Measurements from ENCODE around the gene BZW1. TPM values are rescaled to one million over a fixed set of nuclear protein-coding genes. Genes with fewer than 3 reads are reported as not detected.

BZW1 gene
- total RNA-seq, 1 experiment from 2014 or later: 396 TPM

DNA sequence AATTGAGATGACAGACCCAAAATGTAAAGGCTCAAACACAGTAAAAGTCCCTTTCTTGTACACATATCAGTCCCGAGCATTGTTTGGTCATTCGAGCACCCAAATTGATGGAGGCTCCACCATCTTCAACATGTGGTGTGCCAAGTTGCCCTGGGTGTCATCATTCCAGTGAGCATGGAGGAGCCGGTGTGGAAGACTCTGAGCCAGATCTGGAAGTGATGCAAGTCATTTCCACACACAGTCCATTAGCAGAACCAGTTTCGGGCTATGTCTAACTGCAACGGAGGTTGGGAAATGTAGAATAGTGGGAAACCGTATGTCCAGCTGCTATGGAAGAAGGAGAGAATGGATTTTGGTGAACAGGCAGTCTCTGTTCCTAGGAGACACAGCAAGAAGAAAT is 40.9 kb upstream of the BZW1 start:
- BruUV-seq (replicated peaks): no TSS peak

DNA sequence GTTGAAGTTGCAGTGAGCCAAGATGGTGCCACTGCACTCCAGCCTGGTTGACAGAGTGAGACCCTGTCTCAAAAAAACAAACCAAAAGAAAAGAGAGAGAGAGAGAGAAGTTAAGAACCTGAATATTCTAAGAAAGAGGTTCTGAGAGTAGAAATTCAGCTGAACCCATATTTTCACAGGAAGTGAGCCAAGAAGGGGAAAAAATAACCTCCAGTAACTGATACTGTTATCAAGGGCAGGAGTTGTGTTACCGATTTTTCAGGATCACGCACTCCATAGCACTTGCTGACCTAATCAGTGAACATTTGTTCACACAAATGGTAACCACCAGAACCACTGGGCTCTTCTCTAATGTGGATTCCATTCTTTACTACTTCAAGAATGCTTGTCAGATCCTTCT is 39.1 kb upstream of the BZW1 start:
- ChIA-PET CTCF (no interaction called here), POLR2A (ENCODE audit: low non-redundant PET) (no interaction called here)
- intact Hi-C loops (cut with micrococcal nuclease; ENCODE audit: unreplicated experiment): no loop called here
- no peak overlapping the region for H3K4me3 ChIP-seq (ENCODE audit: low read depth, low read length, poor library complexity, severe bottlenecking)
- DNase-seq (ENCODE audit: low spot score): no peak
- no peaks in the 10 kb centered on the region for H3K4me1 ChIP-seq (ENCODE audit: insufficient read depth, low read length, poor library complexity, severe bottlenecking)
- no TSS peak for BruUV-seq (replicated peaks)
- TF ChIP-seq EZH2 (IDR thresholded peaks at IDR 0.05; ENCODE audit: borderline replicate concordance, low read depth, low read length, poor library complexity, severe bottlenecking): no peak
- TF ChIP-seq, protein P1, sequence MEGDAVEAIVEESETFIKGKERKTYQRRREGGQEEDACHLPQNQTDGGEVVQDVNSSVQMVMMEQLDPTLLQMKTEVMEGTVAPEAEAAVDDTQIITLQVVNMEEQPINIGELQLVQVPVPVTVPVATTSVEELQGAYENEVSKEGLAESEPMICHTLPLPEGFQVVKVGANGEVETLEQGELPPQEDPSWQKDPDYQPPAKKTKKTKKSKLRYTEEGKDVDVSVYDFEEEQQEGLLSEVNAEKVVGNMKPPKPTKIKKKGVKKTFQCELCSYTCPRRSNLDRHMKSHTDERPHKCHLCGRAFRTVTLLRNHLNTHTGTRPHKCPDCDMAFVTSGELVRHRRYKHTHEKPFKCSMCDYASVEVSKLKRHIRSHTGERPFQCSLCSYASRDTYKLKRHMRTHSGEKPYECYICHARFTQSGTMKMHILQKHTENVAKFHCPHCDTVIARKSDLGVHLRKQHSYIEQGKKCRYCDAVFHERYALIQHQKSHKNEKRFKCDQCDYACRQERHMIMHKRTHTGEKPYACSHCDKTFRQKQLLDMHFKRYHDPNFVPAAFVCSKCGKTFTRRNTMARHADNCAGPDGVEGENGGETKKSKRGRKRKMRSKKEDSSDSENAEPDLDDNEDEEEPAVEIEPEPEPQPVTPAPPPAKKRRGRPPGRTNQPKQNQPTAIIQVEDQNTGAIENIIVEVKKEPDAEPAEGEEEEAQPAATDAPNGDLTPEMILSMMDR (conservative IDR thresholded peaks at IDR 0.05; ENCODE audit: low read depth, low read length): no peak
- H3K27ac ChIP-seq (ENCODE audit: low read depth, low read length, poor library complexity, severe bottlenecking): no peak overlapping the region
- no peaks in the 10 kb centered on the region for H3K27me3 ChIP-seq (replicated peaks; ENCODE audit: insufficient read depth, low read depth, low read length, poor library complexity)
- no peaks in the 10 kb centered on the region for H3K36me3 ChIP-seq (ENCODE audit: insufficient read depth, low read length, poor library complexity, severe bottlenecking)
- peaks cover 3% of the 10 kb centered on the region for H3K9me3 ChIP-seq (ENCODE audit: low read depth, low read length, poor library complexity, severe bottlenecking)

More for the DNA sequence above, 40.9 kb upstream of the BZW1 start:
- Histone ChIP-seq H3K36me3 (ENCODE audit: insufficient read depth, low read length, poor library complexity, severe bottlenecking) (no peaks in the 10 kb centered on the region), H3K27me3 (replicated peaks; ENCODE audit: insufficient read depth, low read depth, low read length, poor library complexity) (no peaks in the 10 kb centered on the region), H3K27ac (ENCODE audit: low read depth, low read length, poor library complexity, severe bottlenecking) (no peak overlapping the region), H3K4me1 (ENCODE audit: insufficient read depth, low read length, poor library complexity, severe bottlenecking) (no peaks in the 10 kb centered on the region), H3K4me3 (ENCODE audit: low read depth, low read length, poor library complexity, severe bottlenecking) (no peak overlapping the region), H3K9me3 (ENCODE audit: low read depth, low read length, poor library complexity, severe bottlenecking) (peaks cover 3% of the 10 kb centered on the region)
- POLR2A ChIA-PET (ENCODE audit: low non-redundant PET): no interaction called here
- TF ChIP-seq, protein P1 (conservative IDR thresholded peaks at IDR 0.05; ENCODE audit: low read depth, low read length): no peak
- TF ChIP-seq EZH2 (IDR thresholded peaks at IDR 0.05; ENCODE audit: borderline replicate concordance, low read depth, low read length, poor library complexity, severe bottlenecking): no peak
- intact Hi-C loops (cut with micrococcal nuclease; ENCODE audit: unreplicated experiment): no loop called here
- DNase-seq (ENCODE audit: low spot score): no peak
- CTCF ChIA-PET: no interaction called here

DNA sequence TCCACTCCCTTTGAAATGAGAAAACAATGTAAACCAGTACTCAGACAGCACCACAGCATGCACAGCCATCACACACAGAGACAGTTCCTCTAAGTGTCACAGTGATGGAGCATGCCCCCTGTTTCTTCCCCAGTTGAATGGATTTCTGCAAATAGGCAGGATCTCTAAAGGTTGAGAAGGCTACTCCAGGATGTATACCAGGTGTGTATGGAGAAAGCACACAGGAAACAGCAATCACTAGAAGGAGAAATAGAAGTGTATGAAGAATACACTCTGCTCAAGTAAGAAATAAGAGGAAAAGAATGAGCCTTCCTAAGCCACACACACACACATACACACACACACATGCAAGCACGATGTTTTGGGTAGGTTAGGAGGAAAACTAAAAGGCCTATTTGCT is 38.6 kb upstream of the BZW1 start:
- no peaks in the 10 kb centered on the region for H3K27me3 ChIP-seq (replicated peaks; ENCODE audit: insufficient read depth, low read depth, low read length, poor library complexity)
- intact Hi-C loops (cut with micrococcal nuclease; ENCODE audit: unreplicated experiment): no loop called here
- no peak overlapping the region for H3K4me3 ChIP-seq (ENCODE audit: low read depth, low read length, poor library complexity, severe bottlenecking)
- no peaks in the 10 kb centered on the region for H3K36me3 ChIP-seq (ENCODE audit: insufficient read depth, low read length, poor library complexity, severe bottlenecking)
- CTCF ChIA-PET: no interaction called here
- peaks cover 1% of the 10 kb centered on the region for H3K4me1 ChIP-seq (ENCODE audit: insufficient read depth, low read length, poor library complexity, severe bottlenecking)
- no peak for DNase-seq (ENCODE audit: low spot score)
- peaks cover 3% of the 10 kb centered on the region for H3K9me3 ChIP-seq (ENCODE audit: low read depth, low read length, poor library complexity, severe bottlenecking)
- TF ChIP-seq, protein P1 (conservative IDR thresholded peaks at IDR 0.05; ENCODE audit: low read depth, low read length): no peak
- TF ChIP-seq EZH2 (IDR thresholded peaks at IDR 0.05; ENCODE audit: borderline replicate concordance, low read depth, low read length, poor library complexity, severe bottlenecking): no peak
- no TSS peak for BruUV-seq (replicated peaks)
- no peak overlapping the region for H3K27ac ChIP-seq (ENCODE audit: low read depth, low read length, poor library complexity, severe bottlenecking)
- POLR2A ChIA-PET (ENCODE audit: low non-redundant PET): no interaction called here

All from A673 (cell line).